ENCODE results near the gene THEMIS. TPM values are rescaled to one million over a fixed set of nuclear protein-coding genes. Genes with fewer than 3 reads are reported as not detected.

Gene THEMIS
- total RNA-seq, 1 donor from 2014 or later = 0.07 TPM

GRCh38 chr6:127762284-127762683 is 138.6 kb downstream of the THEMIS start:
- Histone ChIP-seq H3K4me1 (ENCODE audit: insufficient read depth, low read length) (no peaks in the 10 kb centered on the region), H3K4me3 (ENCODE audit: insufficient read depth, low read depth, low read length) (no peak overlapping the region), H3K27ac (ENCODE audit: low read depth, low read length) (no peak overlapping the region), H3K79me2 (ENCODE audit: insufficient read depth, low read length) (no peaks in the 10 kb centered on the region), H3K4me2 (ENCODE audit: low read length) (no peak overlapping the region), H3K9me3 (ENCODE audit: insufficient read depth, low read depth, low read length) (no peaks in the 10 kb centered on the region), H3K36me3 (ENCODE audit: insufficient read depth, low read length) (no peaks in the 10 kb centered on the region), H3K9ac (ENCODE audit: low read length) (no peak overlapping the region), H3K27me3 (ENCODE audit: insufficient read depth, low read length) (no peaks in the 10 kb centered on the region), H2AFZ (ENCODE audit: low read depth, low read length) (no peak overlapping the region), H4K20me1 (ENCODE audit: insufficient read depth, low read length) (no peaks in the 10 kb centered on the region)
- Mint-ChIP-seq H3K4me3 (ENCODE audit: unreplicated experiment) (no peak overlapping the region), H3K27ac (ENCODE audit: unreplicated experiment) (no peak overlapping the region), H3K4me1 (ENCODE audit: low read depth, unreplicated experiment) (no peaks in the 10 kb centered on the region), H3K36me3 (ENCODE audit: low read depth, unreplicated experiment) (no peaks in the 10 kb centered on the region), H3K9me3 (ENCODE audit: unreplicated experiment) (no peaks in the 10 kb centered on the region), H3K27me3 (ENCODE audit: low read depth, unreplicated experiment) (no peaks in the 10 kb centered on the region)
- no peak for DNase-seq (ENCODE audit: low read depth)
- FAIRE-seq = no peak
- TF ChIP-seq EZH2 (IDR thresholded peaks at IDR 0.05; ENCODE audit: insufficient read depth, low read length) (no peak), CTCF (IDR thresholded peaks at IDR 0.05; ENCODE audit: insufficient read depth, low read depth, low read length) (no peak)

GRCh38 chr6:127761084-127761483 is 139.8 kb downstream of the THEMIS start:
- Histone ChIP-seq H3K79me2 (ENCODE audit: insufficient read depth, low read length) (no peaks in the 10 kb centered on the region), H3K4me1 (ENCODE audit: insufficient read depth, low read length) (no peaks in the 10 kb centered on the region), H3K36me3 (ENCODE audit: insufficient read depth, low read length) (no peaks in the 10 kb centered on the region), H3K4me3 (ENCODE audit: insufficient read depth, low read depth, low read length) (no peak overlapping the region), H3K9me3 (ENCODE audit: insufficient read depth, low read depth, low read length) (no peaks in the 10 kb centered on the region), H3K9ac (ENCODE audit: low read length) (no peak overlapping the region), H3K27ac (ENCODE audit: low read depth, low read length) (no peak overlapping the region), H3K27me3 (ENCODE audit: insufficient read depth, low read length) (no peaks in the 10 kb centered on the region), H3K4me2 (ENCODE audit: low read length) (no peak overlapping the region), H4K20me1 (ENCODE audit: insufficient read depth, low read length) (no peaks in the 10 kb centered on the region), H2AFZ (ENCODE audit: low read depth, low read length) (no peak overlapping the region)
- H3K27ac Mint-ChIP-seq (ENCODE audit: unreplicated experiment) = no peak overlapping the region
- no peaks in the 10 kb centered on the region for H3K9me3 Mint-ChIP-seq (ENCODE audit: unreplicated experiment)
- H3K36me3 Mint-ChIP-seq (ENCODE audit: low read depth, unreplicated experiment) = no peaks in the 10 kb centered on the region
- H3K27me3 Mint-ChIP-seq (ENCODE audit: low read depth, unreplicated experiment) = no peaks in the 10 kb centered on the region
- H3K4me3 Mint-ChIP-seq (ENCODE audit: unreplicated experiment) = no peak overlapping the region
- FAIRE-seq (no peak), DNase-seq (ENCODE audit: low read depth) (no peak)
- H3K4me1 Mint-ChIP-seq (ENCODE audit: low read depth, unreplicated experiment) = no peaks in the 10 kb centered on the region
- TF ChIP-seq EZH2 (IDR thresholded peaks at IDR 0.05; ENCODE audit: insufficient read depth, low read length) = no peak
- TF ChIP-seq CTCF (IDR thresholded peaks at IDR 0.05; ENCODE audit: insufficient read depth, low read depth, low read length) = no peak

GRCh38 chr6:127749095-127749494 is 151.8 kb downstream of the THEMIS start:
- no peak overlapping the region for H3K27ac Mint-ChIP-seq (ENCODE audit: unreplicated experiment)
- Histone ChIP-seq H3K79me2 (ENCODE audit: insufficient read depth, low read length) (no peaks in the 10 kb centered on the region), H3K27ac (ENCODE audit: low read depth, low read length) (no peak overlapping the region), H3K4me2 (ENCODE audit: low read length) (no peak overlapping the region), H3K4me1 (ENCODE audit: insufficient read depth, low read length) (no peaks in the 10 kb centered on the region), H3K36me3 (ENCODE audit: insufficient read depth, low read length) (no peaks in the 10 kb centered on the region), H3K27me3 (ENCODE audit: insufficient read depth, low read length) (no peaks in the 10 kb centered on the region), H3K9ac (ENCODE audit: low read length) (no peak overlapping the region), H3K9me3 (ENCODE audit: insufficient read depth, low read depth, low read length) (no peaks in the 10 kb centered on the region), H3K4me3 (ENCODE audit: insufficient read depth, low read depth, low read length) (no peak overlapping the region), H4K20me1 (ENCODE audit: insufficient read depth, low read length) (no peaks in the 10 kb centered on the region), H2AFZ (ENCODE audit: low read depth, low read length) (no peak overlapping the region)
- FAIRE-seq (no peak), DNase-seq (ENCODE audit: low read depth) (no peak)
- no peaks in the 10 kb centered on the region for H3K27me3 Mint-ChIP-seq (ENCODE audit: low read depth, unreplicated experiment)
- no peaks in the 10 kb centered on the region for H3K4me1 Mint-ChIP-seq (ENCODE audit: low read depth, unreplicated experiment)
- no peaks in the 10 kb centered on the region for H3K36me3 Mint-ChIP-seq (ENCODE audit: low read depth, unreplicated experiment)
- H3K4me3 Mint-ChIP-seq (ENCODE audit: unreplicated experiment) = no peak overlapping the region
- no peaks in the 10 kb centered on the region for H3K9me3 Mint-ChIP-seq (ENCODE audit: unreplicated experiment)
- TF ChIP-seq CTCF (IDR thresholded peaks at IDR 0.05; ENCODE audit: insufficient read depth, low read depth, low read length) = no peak
- no peak for TF ChIP-seq EZH2 (IDR thresholded peaks at IDR 0.05; ENCODE audit: insufficient read depth, low read length)

Measured in astrocyte (in vitro differentiated cells and primary cell).